CMK (cell line): Measurements from ENCODE around the gene ITGB5.
A peak's percentile ranks its signal among the peaks of the same experiment; 100 is the strongest.
"Not testable (repeated sequence)": the region's sequence is repeated elsewhere in the genome, so short reads cannot be mapped to it uniquely, and the experiment has no call there.

Experiments
- DNase-seq: peaks from one replicate; pipeline ENCODE4 v3.0.0-alpha.2; 2010; ENCODE audit warnings: low read depth

ITGB5 gene

DNA sequence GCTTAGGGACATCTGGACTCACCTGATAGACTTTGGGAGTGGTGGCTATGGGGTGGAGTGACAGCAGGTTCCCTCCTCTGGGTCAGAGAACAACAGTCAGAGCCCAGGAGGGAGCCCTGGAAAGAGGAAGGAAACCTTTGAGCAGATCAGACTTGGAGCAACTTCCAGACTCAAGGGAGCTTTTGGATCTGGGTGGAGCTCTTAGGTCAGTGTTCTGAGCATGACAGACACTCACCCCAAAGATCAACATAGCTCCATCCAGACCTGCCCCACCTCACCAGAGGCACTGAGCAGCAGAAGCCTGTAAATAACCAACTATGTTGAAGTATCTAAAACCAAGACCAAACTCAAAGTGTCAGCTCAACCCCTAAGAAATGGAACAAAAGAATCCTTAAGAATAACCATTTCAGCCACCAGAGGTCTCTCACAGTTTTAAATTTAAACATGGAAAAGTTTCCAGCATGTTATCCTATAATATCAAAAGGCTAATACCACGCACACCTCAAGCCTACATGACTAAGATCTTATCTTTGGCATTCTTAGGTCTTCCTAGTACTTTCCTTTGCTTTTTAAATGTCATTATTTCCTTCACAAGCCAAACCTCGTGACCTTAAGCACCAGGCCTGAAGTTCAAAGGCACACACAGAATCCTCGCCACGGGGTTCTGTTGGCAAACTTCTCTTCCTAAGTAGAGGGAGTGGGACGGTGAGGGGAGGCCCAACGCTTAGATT is 100.5 kb downstream of the ITGB5 start:
- DNase-seq: no peak

DNA sequence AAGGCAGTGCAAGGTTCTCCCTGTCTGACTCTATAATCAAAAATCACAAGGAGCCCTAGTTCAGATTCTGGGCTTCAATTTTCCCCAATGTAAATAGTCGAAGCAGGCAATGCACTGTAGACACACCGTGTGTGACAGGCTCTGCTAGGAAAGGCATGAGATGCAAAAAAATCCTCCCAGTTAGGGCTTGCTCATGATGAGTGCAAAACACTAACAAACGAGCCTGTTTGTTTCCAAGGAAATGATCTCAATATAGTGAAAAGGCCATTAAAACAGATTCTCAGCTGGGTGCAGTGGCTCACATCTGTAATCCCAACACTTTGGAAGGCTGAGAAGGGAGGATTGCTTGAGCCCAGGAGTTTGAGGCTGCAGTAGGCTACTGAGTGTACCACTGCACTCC is 101.2 kb downstream of the ITGB5 start:
- no peak for DNase-seq

DNA sequence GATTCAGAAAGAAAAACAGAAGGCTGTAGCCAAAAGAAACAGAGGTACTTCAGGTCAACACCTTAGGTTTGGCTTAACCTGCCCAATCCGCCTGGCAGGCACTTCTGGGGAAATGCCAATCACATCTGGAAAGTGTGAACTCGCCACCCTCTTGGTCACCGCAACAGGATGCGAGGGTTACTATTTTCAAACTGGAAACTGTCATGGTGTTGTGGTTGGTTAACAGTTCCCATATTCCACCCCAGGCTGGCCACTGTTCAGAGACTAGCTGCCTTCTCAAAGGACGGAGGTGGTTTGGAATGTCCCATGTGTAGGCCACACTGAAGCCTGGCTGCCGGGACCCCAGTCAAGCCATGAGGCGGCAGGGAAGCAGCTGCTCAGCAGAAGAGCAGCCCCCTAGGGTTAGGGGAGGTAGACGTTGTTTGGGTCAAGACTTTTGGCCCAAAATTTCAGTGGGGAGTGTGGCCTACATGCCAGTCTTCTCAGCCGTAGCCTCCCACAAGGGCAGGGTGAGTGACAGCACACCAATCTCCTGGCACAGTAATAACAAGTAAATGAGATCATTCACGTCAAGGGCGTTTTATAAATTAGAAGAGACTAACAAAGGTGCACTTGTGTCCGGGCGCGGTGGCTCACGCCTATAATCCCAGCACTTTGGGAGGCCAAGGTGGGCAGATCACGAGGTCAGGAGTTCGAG is 102.3 kb downstream of the ITGB5 start:
- no peak for DNase-seq

DNA sequence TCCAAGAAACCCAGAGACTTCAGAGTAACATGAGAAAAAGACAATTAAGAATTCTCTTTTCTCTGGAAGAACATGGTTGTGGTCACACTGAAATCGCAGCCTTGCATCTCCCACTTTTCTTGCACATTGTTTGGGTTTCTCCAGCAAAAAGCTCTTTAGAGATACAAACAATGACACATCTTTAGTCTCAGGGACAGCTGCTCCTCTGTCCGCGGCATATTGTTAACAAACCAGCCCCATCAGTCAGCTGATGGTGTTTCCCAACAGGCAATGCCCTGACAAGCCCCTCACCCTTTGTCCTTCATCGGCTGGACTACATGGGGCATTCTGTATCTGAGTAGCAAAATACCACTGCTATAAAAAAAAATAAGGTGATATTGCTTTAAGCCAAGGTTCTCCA is 103.5 kb downstream of the ITGB5 start:
- DNase-seq: no peak

DNA sequence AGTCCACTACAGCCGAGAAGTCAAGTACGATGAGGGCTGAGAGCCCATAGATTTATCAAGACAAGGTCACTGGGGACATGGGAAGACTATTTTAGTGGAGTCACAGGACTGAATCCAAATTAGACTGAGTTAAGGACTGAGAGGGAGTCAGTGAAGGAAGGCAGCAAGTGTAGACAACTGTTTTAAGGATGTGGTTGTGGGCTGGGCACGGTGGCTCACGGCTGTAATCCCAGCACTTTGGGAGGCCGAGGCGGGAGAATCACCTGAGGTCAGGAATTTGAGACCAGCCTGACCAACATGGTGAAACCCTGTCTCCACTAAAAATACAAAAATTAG is 104.8 kb downstream of the ITGB5 start:
- DNase-seq: not testable (repeated sequence)

DNA sequence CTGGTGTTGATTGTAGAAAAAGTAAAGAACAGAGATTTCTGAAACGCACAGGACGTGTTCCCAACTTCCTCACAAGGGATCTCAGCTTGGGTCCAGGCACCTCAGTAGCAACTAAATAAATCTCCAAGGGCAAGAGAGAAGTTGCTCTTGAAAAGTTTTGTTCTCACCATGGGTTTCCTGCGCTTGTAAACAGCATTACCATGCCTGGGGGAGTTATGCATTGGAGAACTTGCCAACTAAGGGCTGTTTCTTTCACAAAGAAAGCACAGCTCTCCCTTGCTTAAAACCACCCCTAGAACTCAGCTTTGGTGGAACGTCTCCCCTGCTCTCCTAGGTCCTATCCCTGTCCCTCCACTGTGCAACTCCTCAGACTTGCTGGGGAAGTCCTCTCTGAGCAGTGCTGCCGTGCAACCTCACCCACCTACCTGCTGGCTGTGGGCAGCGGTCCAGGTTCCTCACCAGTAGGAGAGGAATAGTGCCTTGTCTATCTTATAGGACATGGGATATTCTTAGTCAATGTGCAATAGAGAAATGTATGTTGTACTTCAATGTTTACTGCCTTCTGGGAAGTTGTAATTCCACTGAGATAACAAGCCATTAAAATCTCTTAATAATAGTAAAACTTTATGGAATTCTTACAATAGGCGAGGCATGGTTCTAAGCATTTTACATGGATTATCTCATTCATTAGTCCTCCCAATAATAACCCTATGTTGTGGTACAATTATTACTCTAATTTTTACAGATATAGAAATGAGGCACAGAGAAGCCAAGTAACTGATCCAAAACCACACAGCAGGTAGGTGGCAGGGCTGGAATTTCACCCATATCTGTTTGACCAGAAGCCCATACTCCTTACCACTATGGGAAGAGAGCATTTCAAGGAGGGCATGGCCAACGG is 105.4 kb downstream of the ITGB5 start:
- DNase-seq: no peak

DNA sequence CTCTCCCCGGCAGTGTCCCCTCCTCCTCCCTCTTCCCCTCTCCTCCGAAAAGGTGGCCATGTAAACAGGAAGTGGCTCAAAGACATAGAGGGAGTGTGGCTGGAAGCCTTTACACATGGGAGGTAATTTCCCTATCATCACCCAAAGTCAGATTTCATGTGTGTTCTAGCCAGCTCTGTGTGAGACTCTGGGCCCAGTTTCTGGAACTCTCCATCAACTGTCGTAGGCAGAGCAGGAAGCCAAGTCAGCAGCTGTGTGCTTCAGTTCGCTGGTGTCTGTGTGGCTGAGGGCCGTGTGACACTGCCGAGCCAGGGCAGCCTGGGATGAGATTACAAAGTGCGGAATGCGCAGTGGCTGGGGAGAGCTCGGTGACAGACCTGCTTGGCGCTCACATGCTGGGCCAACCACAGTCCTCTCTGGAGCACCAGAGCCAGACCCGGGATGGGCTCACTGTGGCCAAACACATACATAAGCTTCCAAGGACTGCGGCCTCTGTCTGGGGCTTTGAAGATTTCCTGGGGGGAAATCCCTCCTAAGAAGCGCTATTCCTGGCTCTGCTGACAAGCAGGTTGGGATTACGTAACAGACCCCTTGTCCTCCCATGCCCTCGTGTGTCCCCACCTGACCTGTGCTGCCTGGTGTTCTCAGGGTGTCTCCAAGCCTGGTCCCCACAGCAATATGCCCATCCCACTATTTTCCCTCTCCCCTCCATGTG is 106.2 kb downstream of the ITGB5 start:
- DNase-seq: no peak

DNA sequence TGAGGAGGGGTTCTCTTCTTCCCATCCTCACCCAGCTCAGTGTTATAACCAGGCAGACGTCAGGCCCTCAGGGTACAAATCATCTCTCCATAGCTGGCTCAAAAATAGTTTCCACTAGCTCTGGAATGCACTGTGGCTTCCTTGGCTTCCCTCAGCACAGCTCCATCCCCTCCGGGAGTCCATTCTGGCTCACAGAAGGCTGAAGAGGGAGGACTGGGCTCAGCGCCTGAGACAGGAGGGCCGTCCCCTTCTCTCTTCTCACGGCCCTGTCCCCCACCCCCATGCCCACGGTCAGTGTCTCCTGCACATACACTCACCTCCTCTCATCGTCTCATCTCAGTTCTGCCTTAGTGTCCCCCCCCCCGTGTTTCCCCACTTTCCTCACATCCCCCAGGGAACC is 106.8 kb downstream of the ITGB5 start:
- no peak for DNase-seq

DNA sequence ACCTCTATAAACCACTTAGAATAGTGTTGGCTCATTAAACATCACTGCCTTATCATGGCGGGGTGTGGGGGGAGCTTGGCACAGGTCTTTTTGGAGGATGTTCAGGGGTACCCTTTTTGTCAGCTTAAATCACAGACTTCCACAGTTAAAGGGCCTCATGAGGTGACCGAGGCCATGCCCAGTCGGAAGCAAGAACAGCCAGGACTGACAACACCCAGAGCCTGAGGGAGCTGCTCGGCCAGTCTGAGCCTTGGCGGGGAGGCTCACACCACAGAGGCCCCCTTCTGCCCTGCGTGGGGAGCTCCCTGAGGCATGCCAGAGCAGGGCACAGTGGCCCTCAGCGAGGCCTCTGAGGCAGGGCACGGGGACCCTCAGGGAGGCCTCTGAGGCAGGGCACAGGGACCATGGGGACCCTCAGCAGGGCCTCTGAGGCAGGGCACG is 107.4 kb downstream of the ITGB5 start:
- DNase-seq: no peak

DNA sequence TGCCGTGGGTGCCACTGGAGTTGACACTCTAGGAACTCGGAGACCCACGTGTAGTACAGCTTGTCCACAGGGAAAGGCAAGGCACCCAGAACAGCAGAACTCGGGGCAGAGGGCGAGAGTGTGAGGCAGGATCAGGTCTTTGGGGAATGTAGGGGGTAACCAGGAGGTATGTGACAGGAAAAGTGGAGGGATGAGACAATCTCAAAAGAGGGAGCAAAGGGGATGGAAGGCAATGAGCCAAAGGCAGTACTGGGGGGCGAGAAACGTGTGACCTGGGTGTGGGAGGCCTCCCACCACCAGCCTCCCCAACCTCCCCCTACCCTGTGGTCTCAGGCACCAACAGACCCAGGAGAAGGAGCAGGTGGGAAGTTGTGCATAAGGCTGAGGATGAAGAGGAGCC is 108.0 kb downstream of the ITGB5 start:
- no peak for DNase-seq

DNA sequence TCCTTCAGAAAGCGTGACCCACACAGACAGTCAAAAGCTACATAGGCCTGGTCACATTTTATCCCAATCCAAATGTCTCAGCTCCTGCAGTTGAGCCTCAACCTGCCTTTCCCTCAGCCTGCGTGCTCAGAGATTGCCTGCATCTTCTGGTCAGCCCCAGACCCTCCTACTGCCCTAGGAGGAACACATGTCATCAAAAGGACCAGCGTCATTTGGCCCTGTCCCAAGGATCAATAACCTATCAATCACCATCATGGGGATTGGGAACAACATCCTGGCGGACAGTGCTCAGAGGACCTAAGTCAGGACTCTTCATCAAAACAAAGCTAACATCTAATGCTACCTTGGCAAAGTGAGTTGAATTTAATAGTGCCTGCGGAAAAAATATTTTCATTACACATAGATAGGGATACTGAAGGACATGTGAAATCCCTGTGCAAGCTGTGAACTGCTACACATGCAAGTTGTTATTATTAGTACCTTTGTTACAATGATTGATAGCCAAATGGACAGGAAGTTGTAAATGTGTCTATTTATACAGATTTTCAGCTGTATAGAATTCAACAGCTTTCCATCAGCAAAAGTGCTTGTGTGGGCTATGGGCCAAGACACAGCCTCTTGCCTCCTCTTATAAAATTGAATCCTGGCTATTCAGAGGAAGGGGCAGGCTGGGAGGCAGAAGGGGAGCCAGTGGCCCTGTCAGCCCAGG is 109.2 kb downstream of the ITGB5 start:
- DNase-seq: no peak

DNA sequence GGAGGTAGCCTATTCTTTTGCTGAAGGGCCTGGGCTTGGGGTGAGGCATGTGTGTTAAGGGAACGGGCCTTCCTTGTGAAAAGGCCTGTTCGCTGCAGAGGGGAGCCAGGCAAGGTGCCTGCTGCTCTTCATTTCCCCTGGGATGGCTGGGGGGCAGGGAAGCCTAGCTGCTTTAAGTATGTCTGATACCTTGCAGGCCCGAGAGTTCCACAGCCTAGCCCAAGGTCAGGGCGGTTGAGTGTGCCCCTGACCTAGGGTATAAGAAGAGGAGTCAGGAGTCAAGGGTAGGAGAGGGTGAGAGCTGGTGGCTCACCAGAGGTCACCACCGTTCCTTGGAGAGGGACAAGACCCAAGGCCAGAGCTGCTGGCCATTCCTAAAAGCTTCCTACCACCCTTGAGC is 110.3 kb downstream of the ITGB5 start:
- no peak for DNase-seq

DNA sequence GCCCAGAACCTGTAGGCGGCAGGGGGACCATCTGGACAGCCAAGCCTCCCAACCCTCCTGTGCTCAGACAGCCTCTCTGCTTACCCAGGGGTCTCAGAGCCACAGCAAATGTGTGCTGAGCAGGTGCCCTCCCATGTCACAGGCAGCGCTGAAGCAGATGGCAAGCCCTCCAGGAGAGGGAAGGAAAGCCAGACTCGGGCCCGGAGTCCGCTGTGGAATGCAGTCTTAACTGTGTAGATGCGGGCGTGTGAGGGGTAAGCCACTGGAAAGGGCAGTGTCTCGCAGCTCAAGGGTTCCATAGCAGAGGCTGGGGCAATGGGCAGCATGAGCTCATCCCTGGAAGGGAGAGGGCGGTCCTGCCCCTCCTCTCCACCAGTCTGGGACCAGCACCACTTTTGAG is 111.3 kb downstream of the ITGB5 start:
- no peak for DNase-seq

DNA sequence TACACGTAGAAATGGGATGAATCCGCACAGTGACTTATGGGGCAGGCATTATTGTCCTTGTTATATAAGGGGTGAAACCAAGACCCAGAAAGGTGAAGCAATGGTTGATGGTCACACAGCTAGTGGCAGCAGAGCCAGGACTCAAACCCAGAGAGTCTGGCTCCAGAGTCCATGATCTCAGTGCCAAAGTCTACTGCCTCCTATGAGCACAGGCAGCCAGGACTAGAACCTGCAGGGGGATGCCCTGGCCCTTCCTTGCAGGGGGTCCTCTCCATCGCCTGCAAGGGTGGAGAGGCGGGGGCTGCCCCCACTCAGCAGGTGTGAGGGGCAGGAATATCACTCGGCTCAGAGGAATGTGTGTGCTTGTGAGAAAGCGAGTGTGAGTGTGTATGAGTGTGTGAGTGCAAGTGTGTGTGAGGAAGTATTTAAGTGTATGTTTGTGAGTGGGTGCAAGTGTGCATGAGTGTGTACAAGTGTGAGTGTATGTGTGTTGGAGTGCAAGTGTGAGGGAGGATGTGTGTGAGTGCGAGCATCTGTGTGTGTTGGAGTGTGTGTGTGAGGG is 112.2 kb downstream of the ITGB5 start:
- no peak for DNase-seq

DNA sequence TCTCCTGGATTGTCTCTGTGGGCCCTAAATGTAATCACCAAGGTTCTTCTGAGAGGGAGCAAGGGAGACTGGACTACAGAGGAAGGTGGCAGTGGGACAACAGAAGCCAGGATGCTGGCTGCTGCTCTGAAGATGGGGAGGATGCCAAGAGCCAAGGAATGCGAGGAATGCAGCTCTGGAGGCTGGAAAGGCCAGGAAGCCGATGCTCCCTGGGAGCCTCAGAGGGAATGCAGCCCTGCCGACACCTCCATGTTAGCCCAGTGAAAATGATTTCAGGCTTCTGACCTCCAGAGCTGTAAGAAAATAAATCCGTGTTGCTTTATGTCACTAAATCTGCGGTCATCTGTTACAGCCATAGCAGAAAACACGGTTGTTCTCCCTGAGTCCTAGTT is 112.8 kb downstream of the ITGB5 start:
- DNase-seq: no peak

DNA sequence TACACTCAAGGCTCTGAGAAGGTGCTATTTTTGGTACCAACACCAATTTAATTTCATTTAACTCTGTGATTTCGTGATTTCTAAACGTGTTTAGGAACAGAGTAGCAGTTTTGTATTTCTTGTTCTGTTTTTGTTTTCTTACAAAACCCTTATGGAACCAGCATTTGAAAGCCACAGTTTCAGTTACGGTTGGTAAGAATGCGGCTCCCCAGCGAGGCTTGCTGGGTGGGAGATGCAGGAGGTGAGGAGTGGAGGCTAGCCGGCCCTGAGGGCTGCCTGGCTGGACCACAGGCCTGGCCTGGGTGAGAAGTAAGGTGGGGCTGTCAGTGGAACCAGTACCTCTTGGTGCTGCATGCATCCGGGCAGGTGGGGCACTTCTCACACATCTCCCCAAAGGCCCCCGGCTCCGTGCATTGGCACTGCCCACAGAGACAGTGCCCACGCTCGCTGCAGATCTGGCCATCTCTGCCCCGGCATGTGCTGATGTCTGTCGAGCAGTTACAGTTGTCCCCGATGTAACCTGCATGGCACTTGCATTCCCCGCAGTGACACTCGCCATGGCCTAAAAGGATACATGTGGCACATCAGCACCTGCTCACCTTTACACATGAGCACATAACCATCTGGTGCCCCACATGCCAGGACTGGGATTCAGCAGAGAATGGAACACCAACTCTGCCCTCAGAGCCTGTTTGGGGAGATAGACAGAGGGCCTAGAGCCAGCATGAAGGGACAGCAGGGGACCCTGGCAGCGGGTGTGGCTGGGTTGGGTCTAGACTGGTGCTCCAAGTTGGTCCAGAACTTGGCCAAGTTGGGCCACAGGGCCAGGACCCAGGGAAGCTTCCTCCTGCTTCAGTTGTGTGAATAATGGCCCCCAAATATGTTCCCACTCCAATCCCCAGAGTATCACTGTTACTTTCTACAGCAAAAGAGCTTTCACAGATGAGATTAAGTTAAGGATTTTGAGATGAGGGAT is 113.5 kb downstream of the ITGB5 start:
- DNase-seq: no peak

DNA sequence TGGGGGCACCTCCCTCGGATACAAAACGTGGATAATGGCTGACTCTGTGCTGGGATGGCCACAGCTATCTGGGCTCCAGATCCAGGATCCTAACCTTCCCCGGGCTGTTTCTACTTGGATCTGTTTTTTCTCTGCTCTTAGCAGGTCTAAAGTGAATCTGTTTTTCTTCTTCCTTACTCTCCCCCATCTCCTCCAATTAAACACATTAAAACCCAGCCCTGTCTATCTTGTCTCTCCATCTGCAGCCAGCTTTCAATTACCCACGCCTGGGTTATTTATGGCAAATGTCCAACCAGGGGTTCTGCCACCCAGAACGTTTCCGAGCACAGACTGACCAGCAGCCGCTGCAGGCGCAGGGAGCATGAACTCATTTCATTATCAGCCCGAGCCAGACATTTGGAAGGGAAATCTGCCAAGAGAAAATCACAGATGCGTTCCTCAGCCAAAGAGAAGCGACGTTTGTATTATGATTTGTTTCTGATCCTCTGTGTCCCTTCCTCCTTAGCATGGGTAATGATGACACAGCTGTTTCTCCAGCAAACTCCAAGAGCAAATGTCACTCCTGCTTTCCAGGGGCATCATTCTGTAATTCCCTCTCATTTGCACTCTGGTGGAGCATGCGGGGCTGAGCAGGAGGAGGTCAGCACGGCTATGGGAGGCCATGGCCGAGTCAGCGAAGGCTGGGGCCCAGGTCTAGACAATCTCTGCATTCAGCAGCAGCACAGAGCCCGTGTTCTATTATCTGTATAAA is 114.9 kb downstream of the ITGB5 start:
- peak; percentile 86 for DNase-seq

DNA sequence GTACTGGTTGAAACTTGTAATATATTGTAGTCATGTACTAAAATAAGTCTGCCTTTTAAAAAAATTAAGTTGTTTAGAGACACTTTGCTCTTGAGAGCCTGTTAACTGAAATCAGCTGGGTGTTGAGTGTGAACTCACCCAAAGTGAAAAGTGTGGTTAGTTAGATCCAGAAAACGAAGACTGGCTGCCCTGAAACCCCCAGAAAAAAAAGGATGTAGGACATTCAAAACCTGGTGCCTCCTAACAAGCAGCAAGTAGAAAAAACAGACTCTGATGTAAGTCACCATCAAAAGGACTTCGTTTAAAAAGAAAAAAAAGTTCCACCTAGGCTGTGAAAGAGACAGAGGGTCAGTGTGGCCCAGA is 116.1 kb downstream of the ITGB5 start:
- no peak for DNase-seq

DNA sequence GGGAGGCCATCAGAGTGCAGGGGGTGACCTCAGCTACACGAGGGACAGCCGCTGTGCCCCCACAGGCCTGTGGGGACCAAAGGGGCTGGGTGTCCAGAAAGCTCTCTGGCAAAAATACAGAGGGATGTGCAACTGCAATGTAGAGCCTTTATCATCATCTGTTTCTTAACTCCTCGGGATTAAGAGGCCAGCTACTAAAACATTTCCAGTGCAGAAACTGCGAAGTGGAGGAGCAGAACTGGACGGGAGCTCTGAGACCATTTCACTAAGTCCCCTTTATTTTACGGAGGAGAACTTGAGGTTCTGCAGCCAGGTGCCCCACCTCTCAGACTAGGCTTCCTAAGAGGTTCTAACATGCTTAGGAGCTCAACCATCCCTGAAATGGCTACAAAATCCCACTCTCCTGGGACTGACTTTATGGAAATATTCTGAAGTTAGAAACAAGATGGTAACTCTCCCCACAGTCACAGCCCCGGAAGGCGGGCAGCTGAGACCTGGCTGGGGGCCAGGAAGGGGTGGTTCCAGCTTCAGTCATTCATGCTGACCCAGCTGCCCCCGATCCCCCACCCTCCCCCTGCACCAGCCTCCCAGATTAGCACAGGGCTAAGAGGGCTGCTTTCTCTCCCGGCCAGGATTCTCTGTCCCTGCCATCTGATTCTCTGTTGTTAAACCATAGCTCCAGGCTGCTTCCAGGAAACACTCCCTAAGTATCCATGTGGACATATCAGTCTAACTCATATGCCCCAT is 116.7 kb downstream of the ITGB5 start:
- DNase-seq: no peak
